Testis (tissue), 2 donors: ENCODE results near the gene FAM50B.

Source experiments
- CTCF ChIP-seq, 3 experiments: fragments of 450-650 bp in 2 of 3; fragments of 200-600 bp in 1 of 3; sonication (generic) in 1 of 3; IDR thresholded peaks; one replicate each; pipeline ENCODE4 v1.5.1; 2016 to 2019; ENCODE audit warnings: antibody characterized with exemption in 3 of 3, mild to moderate bottlenecking in 2 of 3, moderate library complexity in 1 of 3
- POLR2A ChIP-seq: fragments of 450-650 bp; IDR thresholded peaks from one replicate; pipeline ENCODE4 v1.6.1; 2017; ENCODE audit warnings: antibody characterized with exemption, mild to moderate bottlenecking, moderate library complexity

DNA sequence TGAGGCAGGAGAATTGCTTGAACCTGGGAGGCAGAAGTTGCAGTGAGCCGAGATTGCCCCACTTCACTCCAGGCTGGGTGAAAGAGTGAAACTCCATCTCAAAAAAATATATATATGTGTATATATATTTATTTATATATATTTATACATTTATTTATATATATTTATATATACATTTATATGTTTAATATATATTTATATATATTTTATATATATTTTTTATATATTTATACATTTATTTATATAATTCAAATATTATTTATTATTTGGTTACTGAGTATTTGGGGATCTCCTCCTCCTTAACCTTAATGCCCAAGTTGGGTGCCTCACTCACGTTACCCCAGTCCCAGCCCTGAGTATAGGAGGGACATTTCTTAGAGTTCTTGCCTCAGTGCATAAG lies 2.7 kb downstream of the FAM50B start:
- no peak for TF ChIP-seq CTCF (IDR thresholded peaks at IDR 0.05)
- no peak for TF ChIP-seq POLR2A
